NCI-H774 (cell line): ENCODE data around the gene CTDNEP1.

Source experiments
- DNase-seq: peaks from one replicate; lab custom pipeline; 2025; lab: John Stamatoyannopoulos, UW

Gene CTDNEP1

GRCh38 chr17:7280519-7281073 lies 29.1 kb upstream of the CTDNEP1 start:
- DNase-seq: peak; percentile 16

GRCh38 chr17:7279448-7279847 lies 27.9 kb upstream of the CTDNEP1 start:
- DNase-seq: no peak

GRCh38 chr17:7266784-7267183 lies 15.2 kb upstream of the CTDNEP1 start:
- no peak for DNase-seq

- DNase-seq: no peak
Observed at GRCh38 chr17:7263801-7264078, 12.2 kb upstream of the CTDNEP1 start.

- no peak for DNase-seq
Observed at GRCh38 chr17:7262935-7263800, 11.6 kb upstream of the CTDNEP1 start.

GRCh38 chr17:7262192-7262934 lies 10.8 kb upstream of the CTDNEP1 start, which contains the start of gene CLDN7:
TSS of gene CLDN7 (minus strand) at chr17:7262478. CDS start at chr17:7262043, 435 bp downstream.
- DNase-seq: peak; percentile 55

GRCh38 chr17:7261379-7262191 lies 10.1 kb upstream of the CTDNEP1 start:
- DNase-seq: no peak

GRCh38 chr17:7260651-7261378 lies 9.3 kb upstream of the CTDNEP1 start:
- no peak for DNase-seq

- DNase-seq: no peak
Observed at GRCh38 chr17:7260151-7260550, 8.6 kb upstream of the CTDNEP1 start.

GRCh38 chr17:7259555-7259889 lies 8.0 kb upstream of the CTDNEP1 start:
- DNase-seq: no peak

- DNase-seq: no peak
Observed at GRCh38 chr17:7258731-7259554, 7.4 kb upstream of the CTDNEP1 start.

GRCh38 chr17:7256766-7257456 lies 5.4 kb upstream of the CTDNEP1 start:
- no peak for DNase-seq

- no peak for DNase-seq
Observed at GRCh38 chr17:7254511-7254910, 3.0 kb upstream of the CTDNEP1 start.

GRCh38 chr17:7253082-7253481 lies 1.5 kb upstream of the CTDNEP1 start:
- DNase-seq: no peak

GRCh38 chr17:7252176-7253043 lies 876 bp upstream of the CTDNEP1 start, which contains the start of gene ELP5:
TSS of gene ELP5 (plus strand) at chr17:7252215. CDS start at chr17:7252551, 336 bp downstream.
- peak; percentile 64 for DNase-seq

GRCh38 chr17:7250695-7251627 lies 573 bp downstream of the CTDNEP1 start:
- DNase-seq: no peak

- DNase-seq: no peak
Observed at GRCh38 chr17:7249830-7250229, 1.7 kb downstream of the CTDNEP1 start.

- DNase-seq: no peak
Observed at GRCh38 chr17:7249214-7249613, 2.3 kb downstream of the CTDNEP1 start.
